T47D (cell line): ENCODE measurements around the gene L1CAM.

Experiments used
- DNase-seq, 2 experiments: peaks; one replicate each; pipeline versions ENCODE4 v3.0.0 to v3.0.0-alpha.2; 2011 to 2012; ENCODE audit warnings: low read depth in 1 of 2, low spot score in 1 of 2
- JUND ChIP-seq: IDR thresholded peaks from 2 replicates; pipeline ENCODE4 v1.6.1; 2012; ENCODE audit warnings: low read depth
- in situ Hi-C: cut with HindIII; loops from 2 replicates; pipeline ENCODE4 v1.10.0; 2016; ENCODE audit warnings: low sequenced_read_pairs, low pct_unique_long_range_greater_than_20kb

The L1CAM gene

GRCh38 chrX:153868576-153869472, 17.1 kb downstream of the L1CAM start:
- DNase-seq = no peak
- TF ChIP-seq JUND = no peak
- in situ Hi-C loops = no loop called here

- DNase-seq = no peak
- TF ChIP-seq JUND = no peak
- in situ Hi-C loops = no loop called here
Measured at GRCh38 chrX:153867671-153868070, 18.3 kb downstream of the L1CAM start.

GRCh38 chrX:153867139-153867538, 18.8 kb downstream of the L1CAM start:
- no peak for TF ChIP-seq JUND
- no peak for DNase-seq
- in situ Hi-C loops = no loop called here

GRCh38 chrX:153866302-153867019, 19.5 kb downstream of the L1CAM start:
- no peak for DNase-seq
- in situ Hi-C loops = no loop called here
- TF ChIP-seq JUND = no peak

GRCh38 chrX:153865685-153866084, 20.3 kb downstream of the L1CAM start:
- TF ChIP-seq JUND = no peak
- in situ Hi-C loops = no loop called here
- DNase-seq = no peak

- TF ChIP-seq JUND = no peak
- in situ Hi-C loops = no loop called here
- DNase-seq = no peak
Measured at GRCh38 chrX:153865321-153865580, 20.7 kb downstream of the L1CAM start.

GRCh38 chrX:153864561-153865320, 21.2 kb downstream of the L1CAM start:
- in situ Hi-C loops = no loop called here
- no peak for DNase-seq
- no peak for TF ChIP-seq JUND

- TF ChIP-seq JUND = no peak
- no peak for DNase-seq
- in situ Hi-C loops = no loop called here
Measured at GRCh38 chrX:153864101-153864500, 21.9 kb downstream of the L1CAM start.

- no peak for DNase-seq
- in situ Hi-C loops = no loop called here
- TF ChIP-seq JUND = no peak
Measured at GRCh38 chrX:153863251-153863991, 22.6 kb downstream of the L1CAM start.

GRCh38 chrX:153862369-153863250, 23.4 kb downstream of the L1CAM start:
- no peak for DNase-seq
- no peak for TF ChIP-seq JUND
- in situ Hi-C loops = no loop called here

- DNase-seq = no peak
- TF ChIP-seq JUND = no peak
- in situ Hi-C loops = no loop called here
Measured at GRCh38 chrX:153861733-153862310, 24.2 kb downstream of the L1CAM start.
